Measurements from ENCODE around the gene PDE4C.

The PDE4C gene

DNA sequence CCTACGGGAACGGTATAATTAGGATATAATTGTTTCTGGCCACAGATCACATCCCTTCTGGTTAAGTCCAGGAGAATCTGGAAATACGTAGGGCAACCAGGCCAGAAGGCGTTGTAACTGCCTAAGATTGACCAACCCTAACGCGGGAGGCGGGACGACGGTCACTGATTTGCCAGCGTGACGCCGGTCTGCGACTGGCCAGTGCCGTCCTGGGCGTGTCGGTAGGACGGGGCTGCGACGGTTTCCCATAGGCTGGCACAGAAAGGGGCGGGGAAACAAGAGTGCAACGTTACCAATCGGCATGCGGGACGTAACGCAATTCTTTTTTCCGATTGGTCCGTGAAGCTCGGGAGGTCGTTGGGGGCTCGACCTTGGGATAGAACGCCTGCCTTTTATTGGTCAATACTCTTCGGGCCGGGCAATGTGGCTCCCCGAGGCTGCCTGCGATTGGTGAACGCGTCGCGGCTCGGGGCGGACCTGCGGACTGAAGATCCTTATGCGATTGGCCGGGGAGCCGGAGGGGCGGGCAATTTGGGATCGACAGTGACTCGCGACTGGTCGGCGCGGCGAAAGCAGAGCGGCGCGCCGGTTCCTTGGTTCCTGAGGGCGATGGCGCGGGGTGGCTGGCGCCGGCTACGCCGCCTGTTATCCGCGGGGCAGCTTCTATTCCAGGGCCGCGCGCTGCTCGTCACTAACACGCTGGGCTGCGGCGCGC is 33.4 kb downstream of the PDE4C start, which contains the start of gene MPV17L2:
TSS of gene MPV17L2 (plus strand) at position 546 of the 715 bp plus-strand sequence. CDS start at position 610, 64 bp downstream.
- TF ChIP-seq CTCF (conservative IDR thresholded peaks at IDR 0.05; ENCODE audit: low read depth, low read length) = no peak
- H3K4me3 ChIP-seq (ENCODE audit: low read depth, low read length) = peak within 1 kb of the TSS; percentile 90
- peak; percentile 100 for DNase-seq (ENCODE audit: low read depth)

DNA sequence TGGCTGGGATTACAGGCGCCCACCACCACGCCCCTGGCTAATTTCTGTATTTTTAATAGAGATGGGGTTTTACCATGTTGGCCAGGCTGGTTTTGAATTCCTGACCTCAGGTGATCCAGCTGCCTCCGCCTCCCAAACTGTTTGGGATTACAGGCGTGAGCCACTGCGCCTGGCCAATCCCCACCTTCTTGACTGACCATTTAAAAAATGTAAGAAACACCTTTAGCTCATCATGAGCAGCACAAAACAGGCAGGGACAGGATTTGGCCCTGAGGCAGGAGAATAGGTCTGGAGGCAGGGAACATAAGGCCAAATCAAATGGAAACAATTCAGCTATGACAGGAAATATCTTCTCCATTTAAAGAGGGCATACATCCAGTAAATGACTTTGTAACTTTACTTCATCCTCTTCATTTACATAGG is 34.6 kb downstream of the PDE4C start:
- DNase-seq (ENCODE audit: low read depth) = no peak
- TF ChIP-seq CTCF (conservative IDR thresholded peaks at IDR 0.05; ENCODE audit: low read depth, low read length) = no peak
- H3K4me3 ChIP-seq (ENCODE audit: low read depth, low read length) = peak overlapping the region; percentile 62

DNA sequence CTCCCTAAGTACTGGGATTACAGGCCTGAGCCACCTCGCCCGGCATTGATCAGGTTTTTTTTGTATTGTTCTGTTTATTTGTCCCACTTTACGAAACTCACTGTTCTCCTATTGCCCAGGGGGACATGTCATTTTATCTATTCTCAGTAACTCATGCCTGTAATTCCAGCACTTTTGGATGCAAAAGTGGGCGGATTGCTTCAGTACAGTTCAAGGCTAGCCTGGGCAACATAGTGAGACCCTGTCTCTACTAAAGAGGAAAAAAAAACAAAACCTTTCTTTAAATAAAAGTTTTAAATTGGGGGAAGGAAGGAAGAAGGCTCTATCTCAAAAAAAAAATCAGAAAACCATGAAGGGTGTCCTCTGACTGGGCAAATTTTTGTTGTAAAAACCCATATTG is 36.0 kb downstream of the PDE4C start:
- no peak for TF ChIP-seq CTCF (conservative IDR thresholded peaks at IDR 0.05; ENCODE audit: low read depth, low read length)
- no peak for DNase-seq (ENCODE audit: low read depth)
- H3K4me3 ChIP-seq (ENCODE audit: low read depth, low read length) = no peak overlapping the region

GRCh38 chr19:18185538-18185937 is 40.7 kb downstream of the PDE4C start:
- H3K4me3 ChIP-seq (ENCODE audit: low read depth, low read length) = no peak overlapping the region
- no peak for DNase-seq (ENCODE audit: low read depth)
- no peak for TF ChIP-seq CTCF (conservative IDR thresholded peaks at IDR 0.05; ENCODE audit: low read depth, low read length)

DNA sequence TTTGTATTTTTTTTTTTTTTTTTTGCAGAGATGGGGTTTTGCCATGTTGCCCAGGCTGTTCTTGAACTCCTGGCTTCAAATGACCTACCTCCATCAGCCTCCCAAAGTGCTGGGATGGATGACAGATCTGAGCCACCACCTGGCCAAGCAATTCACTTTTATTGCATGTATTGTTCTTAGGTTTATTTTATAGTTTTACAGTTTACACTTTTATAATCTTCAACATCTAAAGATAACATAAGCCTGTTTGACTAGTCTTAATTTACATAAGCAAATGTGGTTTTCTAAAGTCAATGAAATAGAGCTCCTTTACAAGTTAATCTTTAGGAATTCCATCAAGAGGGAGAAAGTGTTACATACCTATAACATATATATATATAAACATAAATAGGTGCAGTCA is 42.7 kb downstream of the PDE4C start:
- H3K4me3 ChIP-seq (ENCODE audit: low read depth, low read length) = no peak overlapping the region
- DNase-seq (ENCODE audit: low read depth) = no peak
- no peak for TF ChIP-seq CTCF (conservative IDR thresholded peaks at IDR 0.05; ENCODE audit: low read depth, low read length)

DNA sequence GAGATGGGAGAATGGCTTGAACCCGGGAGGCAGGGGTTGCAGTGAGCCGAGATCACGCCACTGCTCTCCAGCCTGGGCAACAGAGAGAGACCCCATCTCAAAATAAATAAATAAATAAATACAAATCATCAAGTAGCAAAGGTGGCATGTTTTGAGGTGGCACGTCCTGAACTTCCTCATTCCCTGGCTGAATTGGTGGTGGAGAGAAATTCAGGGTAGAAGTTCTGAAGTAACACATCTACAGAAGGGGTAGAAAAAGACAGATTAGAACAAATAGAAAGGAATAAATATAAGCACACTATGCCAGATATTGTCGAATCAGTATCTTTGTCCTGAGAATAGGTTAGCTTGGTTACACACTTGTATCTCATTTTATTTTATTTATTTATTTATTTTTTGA is 46.3 kb downstream of the PDE4C start:
- H3K4me3 ChIP-seq (ENCODE audit: low read depth, low read length) = no peak overlapping the region
- DNase-seq (ENCODE audit: low read depth) = no peak

More for the DNA sequence above, 46.3 kb downstream of the PDE4C start:
- no peak for TF ChIP-seq CTCF (conservative IDR thresholded peaks at IDR 0.05; ENCODE audit: low read depth, low read length)

Measured in choroid plexus epithelial cell (primary cell).